Neural progenitor cell (in vitro differentiated cells): Measurements from ENCODE around the gene OR4A15. TPM values are rescaled to one million over a fixed set of nuclear protein-coding genes. Genes with fewer than 3 reads are reported as not detected.

Source experiments
- DNase-seq: peaks from one replicate; pipeline ENCODE4 v3.0.0-alpha.2; 2016; ENCODE audit warnings: low spot score
- H2AFZ ChIP-seq: fragments of 200-600 bp; sonication (generic); replicated peaks from 2 replicates; pipeline ENCODE4 v1.6.1; 2016; ENCODE audit warnings: antibody characterized with exemption
- H3F3A ChIP-seq: fragments of 200-600 bp; sonication (generic); 2 replicates; pipeline ENCODE4 v1.6.1; 2016; ENCODE audit warnings: antibody characterized with exemption, low read depth
- H3K27ac ChIP-seq: fragments of 200-600 bp; sonication (generic); 2 replicates; pipeline ENCODE4 v1.5.1; 2016; ENCODE audit warnings: mild to moderate bottlenecking
- H3K27me3 ChIP-seq: fragments of 200-600 bp; sonication (generic); 2 replicates; pipeline ENCODE4 v1.6.1; 2016; ENCODE audit warnings: mild to moderate bottlenecking, moderate library complexity
- H3K36me3 ChIP-seq: fragments of 200-600 bp; sonication (generic); 2 replicates; pipeline ENCODE4 v1.5.1; 2016
- H3K4me1 ChIP-seq: fragments of 200-600 bp; sonication (generic); 2 replicates; pipeline ENCODE4 v1.6.1; 2016; ENCODE audit warnings: mixed run types
- H3K4me2 ChIP-seq: fragments of 200-600 bp; sonication (generic); 2 replicates; pipeline ENCODE4 v1.6.1; 2016
- H3K4me3 ChIP-seq: fragments of 200-600 bp; sonication (generic); 2 replicates; pipeline ENCODE4 v1.5.1; 2016
- H3K79me2 ChIP-seq: fragments of 200-600 bp; sonication (generic); 2 replicates; pipeline ENCODE4 v1.6.1; 2016; ENCODE audit warnings: low read depth
- H3K9ac ChIP-seq: fragments of 200-600 bp; sonication (generic); 2 replicates; pipeline ENCODE4 v1.6.1; 2016
- H3K9me3 ChIP-seq: fragments of 200-600 bp; sonication (generic); 2 replicates; pipeline ENCODE4 v1.5.1; 2016; ENCODE audit warnings: low read depth
- H4K20me1 ChIP-seq: fragments of 200-600 bp; sonication (generic); 2 replicates; pipeline ENCODE4 v1.6.1; 2016; ENCODE audit warnings: low read depth
- H3K27ac Mint-ChIP-seq: 3 replicates; pipeline ENCODE4 v1.8.0; 2021; ENCODE audit warnings: mixed read lengths
- H3K27me3 Mint-ChIP-seq: 2 replicates; pipeline ENCODE4 v1.8.0; 2022; ENCODE audit warnings: low read depth, mild to moderate bottlenecking, inconsistent platforms, moderate library complexity, mixed read lengths; ENCODE audit not compliant: insufficient read depth
- H3K36me3 Mint-ChIP-seq: 3 replicates; pipeline ENCODE4 v1.8.0; 2021; ENCODE audit warnings: mixed read lengths
- H3K4me1 Mint-ChIP-seq: 3 replicates; pipeline ENCODE4 v1.8.0; 2021; ENCODE audit warnings: mixed read lengths
- H3K4me3 Mint-ChIP-seq: 3 replicates; pipeline ENCODE4 v1.8.0; 2021; ENCODE audit warnings: mild to moderate bottlenecking, moderate library complexity, mixed read lengths
- H3K9me3 Mint-ChIP-seq: 3 replicates; pipeline ENCODE4 v1.8.0; 2020; ENCODE audit warnings: mixed read lengths
- CTCF ChIP-seq: fragments of 200-600 bp; sonication (generic); IDR thresholded peaks from 2 replicates; pipeline ENCODE4 v1.5.1; 2017; ENCODE audit warnings: antibody characterized with exemption, mild to moderate bottlenecking
- EZH2 ChIP-seq: fragments of 200-600 bp; sonication (generic); IDR thresholded peaks from 2 replicates; pipeline ENCODE4 v1.6.1; 2017; ENCODE audit warnings: antibody characterized with exemption, mild to moderate bottlenecking, moderate library complexity
- EZH2phosphoT487 ChIP-seq: fragments of 200-600 bp; sonication (generic); IDR thresholded peaks from 2 replicates; pipeline ENCODE4 v1.6.1; 2017; ENCODE audit warnings: antibody characterized with exemption
- total RNA-seq: library from RNA; depleted of rRNA; stranded (reverse); fragments of >200 nt; gene quantifications from 2 replicates; pipeline ENCODE4 v1.2.3, GENCODE V29; 2015; ENCODE audit warnings: low replicate concordance

The OR4A15 gene
- total RNA-seq, 1 donor from 2014 or later: not detected

- H3K9me3 ChIP-seq: peaks cover 29% of the 10 kb centered on the region
- no peak overlapping the region for H3K4me3 ChIP-seq
- no peak overlapping the region for H3K4me2 ChIP-seq
- no peaks in the 10 kb centered on the region for H4K20me1 ChIP-seq
- Mint-ChIP-seq H3K27ac (no peak overlapping the region), H3K27me3 (no peaks in the 10 kb centered on the region), H3K9me3 (peaks cover 36% of the 10 kb centered on the region), H3K4me3 (no peak overlapping the region), H3K4me1 (no peaks in the 10 kb centered on the region), H3K36me3 (no peaks in the 10 kb centered on the region)
- H3K27me3 ChIP-seq: no peaks in the 10 kb centered on the region
- H3K79me2 ChIP-seq: no peaks in the 10 kb centered on the region
- no peak overlapping the region for H3K27ac ChIP-seq
- no peak for TF ChIP-seq CTCF
- TF ChIP-seq EZH2: no peak
- TF ChIP-seq EZH2phosphoT487: no peak
- no peak overlapping the region for H3K9ac ChIP-seq
- H3F3A ChIP-seq: no peaks in the 10 kb centered on the region
- no peaks in the 10 kb centered on the region for H3K36me3 ChIP-seq
- no peaks in the 10 kb centered on the region for H3K4me1 ChIP-seq
- no peak for DNase-seq
- H2AFZ ChIP-seq: no peak overlapping the region
Measured at GRCh38 chr11:55345306-55345705, 22.5 kb upstream of the OR4A15 start.

GRCh38 chr11:55349032-55349431, 18.7 kb upstream of the OR4A15 start:
- Histone ChIP-seq H3K79me2 (no peaks in the 10 kb centered on the region), H3F3A (no peaks in the 10 kb centered on the region), H3K9me3 (peaks cover 57% of the 10 kb centered on the region), H3K36me3 (no peaks in the 10 kb centered on the region), H3K27me3 (no peaks in the 10 kb centered on the region), H3K4me1 (no peaks in the 10 kb centered on the region), H3K9ac (no peak overlapping the region), H4K20me1 (no peaks in the 10 kb centered on the region), H2AFZ (no peak overlapping the region), H3K4me3 (no peak overlapping the region), H3K4me2 (no peak overlapping the region), H3K27ac (no peak overlapping the region)
- H3K36me3 Mint-ChIP-seq: no peaks in the 10 kb centered on the region
- no peak for DNase-seq
- TF ChIP-seq CTCF (no peak), EZH2 (no peak), EZH2phosphoT487 (no peak)
- no peaks in the 10 kb centered on the region for H3K27me3 Mint-ChIP-seq
- no peak overlapping the region for H3K4me3 Mint-ChIP-seq
- no peak overlapping the region for H3K27ac Mint-ChIP-seq
- H3K4me1 Mint-ChIP-seq: no peaks in the 10 kb centered on the region
- H3K9me3 Mint-ChIP-seq: peaks cover 25% of the 10 kb centered on the region

GRCh38 chr11:55357560-55358184, 10.1 kb upstream of the OR4A15 start:
- H3K27me3 ChIP-seq: no peaks in the 10 kb centered on the region
- TF ChIP-seq EZH2 (no peak), EZH2phosphoT487 (no peak), CTCF (no peak)
- H3K27ac ChIP-seq: no peak overlapping the region
- no peaks in the 10 kb centered on the region for H4K20me1 ChIP-seq
- no peak overlapping the region for H3K4me3 Mint-ChIP-seq
- no peaks in the 10 kb centered on the region for H3K4me1 Mint-ChIP-seq
- H3K4me1 ChIP-seq: no peaks in the 10 kb centered on the region
- H3K4me2 ChIP-seq: no peak overlapping the region
- no peaks in the 10 kb centered on the region for H3K79me2 ChIP-seq
- no peak overlapping the region for H3K27ac Mint-ChIP-seq
- peaks cover 59% of the 10 kb centered on the region for H3K9me3 ChIP-seq
- no peaks in the 10 kb centered on the region for H3K36me3 ChIP-seq
- no peaks in the 10 kb centered on the region for H3F3A ChIP-seq
- H3K36me3 Mint-ChIP-seq: no peaks in the 10 kb centered on the region
- no peak overlapping the region for H2AFZ ChIP-seq
- peaks cover 23% of the 10 kb centered on the region for H3K9me3 Mint-ChIP-seq
- no peak for DNase-seq
- H3K4me3 ChIP-seq: no peak overlapping the region
- H3K27me3 Mint-ChIP-seq: no peaks in the 10 kb centered on the region
- no peak overlapping the region for H3K9ac ChIP-seq
